GM18951 (cell line): ENCODE data around the gene MFAP2.
"Not testable (repeated sequence)": the region's sequence is repeated elsewhere in the genome, so short reads cannot be mapped to it uniquely, and the experiment has no call there.

Experiments used
- POLR2A ChIP-seq: IDR thresholded peaks from 4 replicates; pipeline ENCODE4 v1.6.1; 2011; ENCODE audit warnings: mild to moderate bottlenecking; ENCODE audit not compliant: insufficient read length, insufficient read depth; ENCODE audit errors: extremely low read depth
- in situ Hi-C: fragments of 300-500 bp; cut with MboI; formaldehyde crosslinking; loops from one replicate; pipeline ENCODE4 v1.12.0; 2022; ENCODE audit warnings: low sequenced_read_pairs, mixed read lengths, inconsistent platforms; ENCODE audit not compliant: unreplicated experiment

MFAP2 gene

GRCh38 chr1:16929146-16930041 is 51.0 kb downstream of the MFAP2 start:
- in situ Hi-C loops = not testable (repeated sequence)

GRCh38 chr1:16927711-16928485 is 52.5 kb downstream of the MFAP2 start:
- no peak for TF ChIP-seq POLR2A
- in situ Hi-C loops = no loop called here

- no peak for TF ChIP-seq POLR2A
- in situ Hi-C loops = no loop called here
These were observed 53.2 kb downstream of the MFAP2 start for GRCh38 chr1:16927256-16927655.

GRCh38 chr1:16926491-16927073 is 53.8 kb downstream of the MFAP2 start:
- in situ Hi-C loops = no loop called here
- no peak for TF ChIP-seq POLR2A

DNA sequence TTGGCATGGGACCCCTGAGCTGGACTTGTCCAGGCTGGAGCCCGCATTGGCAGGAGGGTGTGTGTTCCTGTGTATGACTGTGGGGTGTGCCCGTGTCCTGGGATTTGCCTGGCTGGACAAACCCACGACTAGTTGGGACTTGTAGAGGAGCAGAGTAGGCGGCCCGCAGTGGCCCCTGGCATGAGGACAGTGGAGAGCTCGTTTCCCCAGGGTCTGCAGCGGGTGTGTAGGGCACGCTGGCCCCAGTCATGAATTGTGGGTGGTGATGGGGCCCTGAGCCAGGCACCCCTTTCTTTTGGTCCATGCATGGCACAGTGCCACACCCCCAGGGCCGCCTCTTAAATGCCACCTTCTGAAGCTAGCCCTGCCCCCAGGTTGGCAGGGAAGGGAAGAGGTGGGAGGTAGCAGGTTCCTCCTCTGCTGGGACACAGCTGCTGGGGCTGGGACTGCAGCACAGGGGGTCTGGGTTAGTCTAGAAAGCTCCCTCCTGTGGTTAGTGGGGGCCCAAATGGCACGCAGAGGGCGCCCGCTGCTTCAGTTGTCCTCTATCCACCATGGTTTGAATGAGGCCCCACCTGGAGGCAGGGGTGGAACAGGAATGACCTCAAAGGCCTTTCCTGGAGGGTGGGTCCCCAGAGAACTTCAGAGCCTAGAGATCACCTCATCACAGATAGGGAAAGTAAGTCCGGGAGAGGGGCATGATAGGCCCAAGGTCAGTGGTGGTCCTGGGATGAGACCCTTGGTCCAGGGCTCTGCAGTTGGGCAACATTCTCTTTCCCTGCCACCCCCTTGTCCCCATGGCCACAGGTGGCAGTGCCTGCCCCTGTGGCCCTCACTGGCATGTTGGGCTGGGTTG is 54.6 kb downstream of the MFAP2 start:
- in situ Hi-C loops = no loop called here
- no peak for TF ChIP-seq POLR2A

DNA sequence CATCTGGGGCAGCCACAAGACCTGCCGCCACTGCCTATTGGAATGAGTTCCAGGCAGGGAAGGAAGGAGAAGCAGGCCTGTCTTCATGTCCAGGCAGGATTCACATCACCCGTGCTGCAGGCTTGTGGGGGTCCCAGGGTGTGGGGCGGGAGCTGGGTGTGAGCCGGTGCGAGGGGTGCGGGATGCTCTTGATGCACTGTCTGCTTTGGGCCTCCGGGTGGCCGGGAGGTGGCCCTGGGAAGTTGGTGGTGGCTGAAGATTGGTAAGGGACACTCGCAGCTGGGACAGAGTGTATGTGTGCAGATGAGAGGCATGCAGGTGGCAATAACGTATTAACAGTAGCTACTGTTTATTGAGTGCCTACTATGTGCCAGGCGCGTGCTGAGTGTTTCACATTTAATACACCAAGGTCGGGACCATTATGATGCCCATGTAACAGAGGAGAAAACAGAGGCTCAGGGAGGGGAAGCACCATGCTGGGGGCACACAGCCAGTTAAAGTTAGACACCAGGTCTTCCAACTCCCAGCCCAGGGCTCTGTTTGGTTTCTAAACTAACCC is 55.4 kb downstream of the MFAP2 start:
- TF ChIP-seq POLR2A = no peak
- in situ Hi-C loops = loop anchor here (25.0 kb wide), 1 partner anchor 413 kb away; the partner anchor contains the start of gene RNU1-1
